ENCODE measurements around the gene TXNDC2. TPM values are rescaled to one million over a fixed set of nuclear protein-coding genes. Genes with fewer than 3 reads are reported as not detected.
A peak's percentile ranks its signal among the peaks of the same experiment; 100 is the strongest.

Gene TXNDC2
- total RNA-seq, 4 donors from 2014 or later, result 0.27 TPM; not detected in 3

DNA sequence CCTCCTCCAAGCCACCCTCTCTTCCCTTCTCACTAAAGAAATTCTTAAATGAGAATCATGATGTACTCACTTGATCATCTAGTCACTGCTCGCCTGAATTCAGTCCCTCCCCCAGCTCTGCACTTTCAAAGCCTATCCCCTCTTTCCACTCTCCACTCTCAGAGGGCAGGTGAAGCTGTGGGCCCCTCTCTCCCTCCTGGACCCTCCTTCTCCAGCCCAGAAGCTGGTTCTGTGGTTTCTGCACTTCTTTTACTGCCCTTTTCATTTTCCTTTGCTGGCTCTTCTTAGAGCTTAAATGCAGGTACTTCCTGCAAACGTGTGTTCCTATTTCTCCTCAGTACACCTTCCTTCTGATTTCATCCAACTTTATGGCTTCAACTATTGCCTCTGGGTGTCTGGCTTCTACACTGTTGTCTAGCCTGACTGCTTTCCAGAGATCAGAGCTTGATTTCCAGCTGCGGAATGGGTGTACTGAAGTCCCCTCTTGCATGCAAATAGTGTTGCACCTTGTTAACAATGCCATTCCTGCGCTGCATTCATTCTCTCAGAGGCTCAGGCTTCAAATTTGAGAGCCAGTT lies 15.3 kb upstream of the TXNDC2 start:
- Histone ChIP-seq H3K9me3 (peaks cover 2% of the 10 kb centered on the region in 2 donors), H3K4me3 (no peak overlapping the region), H3K36me3 (no peaks in the 10 kb centered on the region), H3K27ac (peak overlapping the region; percentile 50 to 70 (median 56)), H3K4me1 (peaks cover 17 to 24% (median 20%) of the 10 kb centered on the region in 4 donors), H3K27me3 (no peaks in the 10 kb centered on the region)
- 45 to 54% methylated on average over 4 of the region's 4 CpGs for WGBS, 2 donors (ENCODE audit: low coverage in 1 of 2)
- TF ChIP-seq EP300 (IDR thresholded peaks at IDR 0.05; ENCODE audit: low read depth) (no peak), POLR2AphosphoS5 (IDR thresholded peaks at IDR 0.05) (no peak), POLR2A (IDR thresholded peaks at IDR 0.05) (no peak)
- TF ChIP-seq, protein P1, sequence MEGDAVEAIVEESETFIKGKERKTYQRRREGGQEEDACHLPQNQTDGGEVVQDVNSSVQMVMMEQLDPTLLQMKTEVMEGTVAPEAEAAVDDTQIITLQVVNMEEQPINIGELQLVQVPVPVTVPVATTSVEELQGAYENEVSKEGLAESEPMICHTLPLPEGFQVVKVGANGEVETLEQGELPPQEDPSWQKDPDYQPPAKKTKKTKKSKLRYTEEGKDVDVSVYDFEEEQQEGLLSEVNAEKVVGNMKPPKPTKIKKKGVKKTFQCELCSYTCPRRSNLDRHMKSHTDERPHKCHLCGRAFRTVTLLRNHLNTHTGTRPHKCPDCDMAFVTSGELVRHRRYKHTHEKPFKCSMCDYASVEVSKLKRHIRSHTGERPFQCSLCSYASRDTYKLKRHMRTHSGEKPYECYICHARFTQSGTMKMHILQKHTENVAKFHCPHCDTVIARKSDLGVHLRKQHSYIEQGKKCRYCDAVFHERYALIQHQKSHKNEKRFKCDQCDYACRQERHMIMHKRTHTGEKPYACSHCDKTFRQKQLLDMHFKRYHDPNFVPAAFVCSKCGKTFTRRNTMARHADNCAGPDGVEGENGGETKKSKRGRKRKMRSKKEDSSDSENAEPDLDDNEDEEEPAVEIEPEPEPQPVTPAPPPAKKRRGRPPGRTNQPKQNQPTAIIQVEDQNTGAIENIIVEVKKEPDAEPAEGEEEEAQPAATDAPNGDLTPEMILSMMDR (IDR thresholded peaks at IDR 0.05), result no peak
- DNase-seq, result no peak
- in situ Hi-C loops (cut with MboI; ENCODE audit: low pct_ligation_motif_present in 1 of 4, low pct_unique_long_range_greater_than_20kb in 1 of 4, low sequenced_read_pairs in 3 of 4) (no loop called here), intact Hi-C loops (cut with DNase I; ENCODE audit: low total_unique reads) (no loop called here)

DNA sequence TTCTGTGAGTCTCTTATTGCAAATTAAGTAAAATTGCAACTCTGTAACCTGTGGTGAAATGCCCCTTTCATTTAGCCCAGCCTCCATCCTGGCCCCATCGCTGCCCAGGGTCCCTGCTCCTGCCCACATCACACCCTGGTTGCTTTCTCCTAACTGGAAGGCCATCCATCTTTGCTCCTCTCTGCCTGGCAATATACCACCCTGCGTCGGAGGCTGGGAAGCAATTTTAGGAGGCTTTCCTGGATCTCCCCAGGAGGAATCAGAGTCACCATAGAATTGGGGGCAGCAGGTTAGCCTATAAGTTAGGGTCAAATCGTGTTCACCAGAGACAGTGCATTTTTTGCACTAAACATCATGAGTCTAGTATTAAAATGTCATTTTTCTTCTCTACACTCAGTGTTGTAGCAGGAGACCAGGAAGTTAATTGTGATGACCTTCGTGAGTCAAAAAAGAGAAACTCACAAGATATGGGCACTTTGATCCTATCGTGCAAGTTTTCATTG lies 14.5 kb upstream of the TXNDC2 start:
- Histone ChIP-seq H3K4me3 (no peak overlapping the region), H3K36me3 (no peaks in the 10 kb centered on the region), H3K4me1 (peaks cover 17 to 24% (median 20%) of the 10 kb centered on the region in 4 donors), H3K9me3 (no peaks in the 10 kb centered on the region), H3K27ac (no peak overlapping the region), H3K27me3 (no peaks in the 10 kb centered on the region)
- WGBS, 2 donors (ENCODE audit: low coverage in 1 of 2), result 82 to 85% methylated on average over 3 to 6 of the region's 6 CpGs
- no peak for DNase-seq
- TF ChIP-seq EP300 (IDR thresholded peaks at IDR 0.05; ENCODE audit: low read depth) (no peak), POLR2AphosphoS5 (IDR thresholded peaks at IDR 0.05) (no peak)
- TF ChIP-seq, protein P1 (IDR thresholded peaks at IDR 0.05), result no peak
- intact Hi-C loops (cut with DNase I; ENCODE audit: low total_unique reads) (no loop called here), in situ Hi-C loops (cut with MboI; ENCODE audit: low pct_ligation_motif_present in 1 of 4, low pct_unique_long_range_greater_than_20kb in 1 of 4, low sequenced_read_pairs in 3 of 4) (no loop called here)

DNA sequence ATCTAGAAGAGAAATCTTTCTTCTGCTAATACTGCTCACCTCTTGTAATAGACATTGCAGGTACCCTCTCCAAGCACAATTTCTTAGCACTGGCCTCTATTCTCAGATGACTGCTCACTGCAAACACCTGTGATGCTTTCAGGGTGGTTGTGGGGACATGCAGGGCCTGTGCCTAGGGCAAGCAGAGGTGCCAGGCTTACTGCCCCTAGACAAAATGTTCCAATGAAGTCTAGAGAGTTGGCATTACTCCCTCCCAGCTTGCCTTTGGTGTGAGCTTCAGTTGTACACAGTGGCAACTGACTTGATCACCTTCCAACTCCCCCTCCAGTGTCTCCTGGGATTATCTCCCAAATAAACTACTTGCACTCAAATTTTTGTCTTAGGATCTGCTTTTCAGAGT lies 12.9 kb upstream of the TXNDC2 start:
- no peak for DNase-seq
- H3K36me3 ChIP-seq, result no peaks in the 10 kb centered on the region

DNA sequence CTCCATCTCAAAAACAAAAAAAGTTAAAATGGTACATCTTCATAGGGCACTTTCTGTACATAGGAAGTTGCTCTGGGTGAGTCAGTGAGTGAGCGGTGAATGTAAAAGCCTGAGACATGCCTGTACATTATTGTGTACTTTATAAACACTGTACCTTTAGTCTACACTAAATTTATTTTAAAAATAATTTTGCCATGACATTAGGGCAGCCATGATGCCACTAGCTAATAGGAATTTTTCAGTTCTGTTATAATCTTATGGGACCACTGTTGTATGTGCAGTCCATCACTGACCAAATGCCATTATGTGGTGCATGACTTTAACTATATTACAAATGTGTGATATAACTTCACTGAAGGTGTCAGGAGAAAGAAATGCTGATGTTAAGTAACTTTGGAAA lies 11.0 kb upstream of the TXNDC2 start:
- Histone ChIP-seq H3K36me3 (no peaks in the 10 kb centered on the region), H3K4me3 (no peak overlapping the region), H3K4me1 (peaks cover 8 to 15% (median 9%) of the 10 kb centered on the region in 4 donors), H3K27ac (no peak overlapping the region), H3K9me3 (no peaks in the 10 kb centered on the region), H3K27me3 (no peaks in the 10 kb centered on the region)
- no peak for DNase-seq
- TF ChIP-seq, protein P1 (IDR thresholded peaks at IDR 0.05), result no peak
- TF ChIP-seq POLR2AphosphoS5 (IDR thresholded peaks at IDR 0.05), result no peak
- no peak for TF ChIP-seq EP300 (IDR thresholded peaks at IDR 0.05; ENCODE audit: low read depth)
- TF ChIP-seq POLR2A (IDR thresholded peaks at IDR 0.05), result no peak
- WGBS, 2 donors (ENCODE audit: low coverage in 1 of 2), result 97 to 100% methylated on average over 1 of the region's 1 CpG
- in situ Hi-C loops (cut with MboI; ENCODE audit: low pct_ligation_motif_present in 1 of 4, low pct_unique_long_range_greater_than_20kb in 1 of 4, low sequenced_read_pairs in 3 of 4) (no loop called here), intact Hi-C loops (cut with DNase I; ENCODE audit: low total_unique reads) (no loop called here)

More for the DNA sequence above, 12.9 kb upstream of the TXNDC2 start:
- TF ChIP-seq POLR2A (IDR thresholded peaks at IDR 0.05) (no peak), EP300 (IDR thresholded peaks at IDR 0.05; ENCODE audit: low read depth) (no peak), POLR2AphosphoS5 (IDR thresholded peaks at IDR 0.05) (no peak)
- TF ChIP-seq, protein P1 (IDR thresholded peaks at IDR 0.05), result no peak
- Histone ChIP-seq H3K4me3 (no peak overlapping the region), H3K27ac (no peak overlapping the region), H3K27me3 (no peaks in the 10 kb centered on the region), H3K4me1 (peaks cover 17 to 29% (median 20%) of the 10 kb centered on the region in 4 donors), H3K9me3 (no peaks in the 10 kb centered on the region)
- intact Hi-C loops (cut with DNase I; ENCODE audit: low total_unique reads) (no loop called here), in situ Hi-C loops (cut with MboI; ENCODE audit: low pct_ligation_motif_present in 1 of 4, low pct_unique_long_range_greater_than_20kb in 1 of 4, low sequenced_read_pairs in 3 of 4) (no loop called here)
